Measurements from ENCODE around the gene STK11IP. TPM values are rescaled to one million over a fixed set of nuclear protein-coding genes. Genes with fewer than 3 reads are reported as not detected.

STK11IP gene
- total and polyA plus RNA-seq, 2 of the 13 experiments (the other 11 are each of a cell fraction or from before 2014, with no cell fraction given) = 12.8 to 24.0 TPM

DNA sequence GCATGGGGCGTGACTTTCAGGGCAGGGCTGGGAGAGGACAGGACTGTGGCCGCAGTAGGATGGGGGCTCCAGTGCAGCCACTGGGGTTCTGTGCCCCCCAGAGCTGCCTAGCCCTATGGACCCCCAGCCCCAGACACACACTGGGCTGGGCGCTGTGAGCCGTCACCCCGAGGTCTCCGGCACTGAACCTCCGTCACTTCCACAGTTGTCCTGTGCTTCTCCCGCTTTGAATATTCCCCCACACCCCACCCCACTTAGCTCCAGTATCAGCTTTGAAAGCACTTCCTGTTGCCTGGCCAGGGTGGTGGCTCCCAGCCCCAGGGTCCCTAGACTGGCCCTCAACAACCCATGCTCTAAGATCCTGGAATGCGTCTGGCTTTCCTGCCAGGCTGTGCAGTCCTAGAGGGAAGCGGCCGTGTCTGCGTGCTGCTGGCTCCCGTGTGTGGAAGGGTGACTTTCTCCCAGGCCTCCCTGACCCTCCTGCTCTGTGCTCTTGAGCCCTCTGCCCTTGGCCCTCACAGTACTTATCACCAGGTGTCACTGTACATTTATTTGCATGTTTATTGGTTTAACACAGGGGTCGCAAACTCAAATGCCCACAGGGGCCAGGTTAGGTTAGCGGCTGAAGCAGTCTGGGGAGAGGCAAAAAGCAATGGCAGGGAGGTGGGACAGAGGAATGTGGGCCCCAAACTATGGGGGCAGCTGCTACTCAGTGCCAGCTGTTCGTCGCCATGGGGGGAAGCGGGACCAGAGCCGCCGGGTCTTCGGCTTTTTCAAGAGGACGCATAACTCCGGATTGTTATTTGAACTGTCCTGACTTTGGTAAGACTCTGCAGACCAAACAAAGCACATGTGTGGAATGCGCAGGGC is 36.2 kb upstream of the STK11IP start (continued):
- TF ChIP-seq, protein P1, sequence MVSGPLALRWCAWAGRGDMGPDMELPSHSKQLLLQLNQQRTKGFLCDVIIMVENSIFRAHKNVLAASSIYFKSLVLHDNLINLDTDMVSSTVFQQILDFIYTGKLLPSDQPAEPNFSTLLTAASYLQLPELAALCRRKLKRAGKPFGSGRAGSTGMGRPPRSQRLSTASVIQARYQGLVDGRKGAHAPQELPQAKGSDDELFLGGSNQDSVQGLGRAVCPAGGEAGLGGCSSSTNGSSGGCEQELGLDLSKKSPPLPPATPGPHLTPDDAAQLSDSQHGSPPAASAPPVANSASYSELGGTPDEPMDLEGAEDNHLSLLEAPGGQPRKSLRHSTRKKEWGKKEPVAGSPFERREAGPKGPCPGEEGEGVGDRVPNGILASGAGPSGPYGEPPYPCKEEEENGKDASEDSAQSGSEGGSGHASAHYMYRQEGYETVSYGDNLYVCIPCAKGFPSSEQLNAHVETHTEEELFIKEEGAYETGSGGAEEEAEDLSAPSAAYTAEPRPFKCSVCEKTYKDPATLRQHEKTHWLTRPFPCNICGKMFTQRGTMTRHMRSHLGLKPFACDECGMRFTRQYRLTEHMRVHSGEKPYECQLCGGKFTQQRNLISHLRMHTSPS (CRISPR knock-in tag; IDR thresholded peaks at IDR 0.05; ENCODE audit: low read depth) = peak; percentile 55; the same call in 1 of the 2 replicates
- TF ChIP-seq ZNF232 (CRISPR knock-in tag; IDR thresholded peaks at IDR 0.05; ENCODE audit: borderline replicate concordance) = no peak
- TF ChIP-seq POLR2AphosphoS2 (IDR thresholded peaks at IDR 0.05; ENCODE audit: low read depth, low read length) = no peak
- TF ChIP-seq ZNF460 (CRISPR knock-in tag; IDR thresholded peaks at IDR 0.05; ENCODE audit: borderline replicate concordance) = no peak
- TF ChIP-seq TP53 (CRISPR knock-in tag; conservative IDR thresholded peaks at IDR 0.05) = no peak
- no peak for TF ChIP-seq ZFP90 (CRISPR knock-in tag; IDR thresholded peaks at IDR 0.05; ENCODE audit: borderline replicate concordance)
- no peak for TF ChIP-seq SATB2 (CRISPR knock-in tag; IDR thresholded peaks at IDR 0.05)
- TF ChIP-seq SIX1 (CRISPR knock-in tag; IDR thresholded peaks at IDR 0.05; ENCODE audit: borderline replicate concordance) = no peak
- TF ChIP-seq, protein P2, sequence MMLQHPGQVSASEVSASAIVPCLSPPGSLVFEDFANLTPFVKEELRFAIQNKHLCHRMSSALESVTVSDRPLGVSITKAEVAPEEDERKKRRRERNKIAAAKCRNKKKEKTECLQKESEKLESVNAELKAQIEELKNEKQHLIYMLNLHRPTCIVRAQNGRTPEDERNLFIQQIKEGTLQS (CRISPR knock-in tag; IDR thresholded peaks at IDR 0.05) = no peak
- TF ChIP-seq KLF9 (CRISPR knock-in tag; IDR thresholded peaks at IDR 0.05; ENCODE audit: low read depth) = no peak
- peak; percentile 4; the same call in 1 of the 2 replicates for TF ChIP-seq MEF2D (CRISPR knock-in tag; IDR thresholded peaks at IDR 0.05)
- no peak for TF ChIP-seq ZC3H4 (CRISPR knock-in tag; IDR thresholded peaks at IDR 0.05; ENCODE audit: borderline replicate concordance)
- TF ChIP-seq, protein P3, sequence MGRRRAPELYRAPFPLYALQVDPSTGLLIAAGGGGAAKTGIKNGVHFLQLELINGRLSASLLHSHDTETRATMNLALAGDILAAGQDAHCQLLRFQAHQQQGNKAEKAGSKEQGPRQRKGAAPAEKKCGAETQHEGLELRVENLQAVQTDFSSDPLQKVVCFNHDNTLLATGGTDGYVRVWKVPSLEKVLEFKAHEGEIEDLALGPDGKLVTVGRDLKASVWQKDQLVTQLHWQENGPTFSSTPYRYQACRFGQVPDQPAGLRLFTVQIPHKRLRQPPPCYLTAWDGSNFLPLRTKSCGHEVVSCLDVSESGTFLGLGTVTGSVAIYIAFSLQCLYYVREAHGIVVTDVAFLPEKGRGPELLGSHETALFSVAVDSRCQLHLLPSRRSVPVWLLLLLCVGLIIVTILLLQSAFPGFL (CRISPR knock-in tag; IDR thresholded peaks at IDR 0.05) = no peak
- TF ChIP-seq JUND (CRISPR knock-in tag; IDR thresholded peaks at IDR 0.05) = no peak
- no peak for TF ChIP-seq SIX4 (CRISPR knock-in tag; IDR thresholded peaks at IDR 0.05)
- peak; percentile 58; the same call in 1 of the 2 replicates for TF ChIP-seq TBX2 (CRISPR knock-in tag; IDR thresholded peaks at IDR 0.05; ENCODE audit: borderline replicate concordance)
- TF ChIP-seq JDP2 (CRISPR knock-in tag; IDR thresholded peaks at IDR 0.05; ENCODE audit: borderline replicate concordance) = no peak
- TF ChIP-seq, protein P4, sequence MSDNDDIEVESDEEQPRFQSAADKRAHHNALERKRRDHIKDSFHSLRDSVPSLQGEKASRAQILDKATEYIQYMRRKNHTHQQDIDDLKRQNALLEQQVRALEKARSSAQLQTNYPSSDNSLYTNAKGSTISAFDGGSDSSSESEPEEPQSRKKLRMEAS (IDR thresholded peaks at IDR 0.05) = no peak; the same call in 1 of the 2 replicates
- no peak for TF ChIP-seq BRCA1 (CRISPR knock-in tag; IDR thresholded peaks at IDR 0.05)
- TF ChIP-seq, protein P5, sequence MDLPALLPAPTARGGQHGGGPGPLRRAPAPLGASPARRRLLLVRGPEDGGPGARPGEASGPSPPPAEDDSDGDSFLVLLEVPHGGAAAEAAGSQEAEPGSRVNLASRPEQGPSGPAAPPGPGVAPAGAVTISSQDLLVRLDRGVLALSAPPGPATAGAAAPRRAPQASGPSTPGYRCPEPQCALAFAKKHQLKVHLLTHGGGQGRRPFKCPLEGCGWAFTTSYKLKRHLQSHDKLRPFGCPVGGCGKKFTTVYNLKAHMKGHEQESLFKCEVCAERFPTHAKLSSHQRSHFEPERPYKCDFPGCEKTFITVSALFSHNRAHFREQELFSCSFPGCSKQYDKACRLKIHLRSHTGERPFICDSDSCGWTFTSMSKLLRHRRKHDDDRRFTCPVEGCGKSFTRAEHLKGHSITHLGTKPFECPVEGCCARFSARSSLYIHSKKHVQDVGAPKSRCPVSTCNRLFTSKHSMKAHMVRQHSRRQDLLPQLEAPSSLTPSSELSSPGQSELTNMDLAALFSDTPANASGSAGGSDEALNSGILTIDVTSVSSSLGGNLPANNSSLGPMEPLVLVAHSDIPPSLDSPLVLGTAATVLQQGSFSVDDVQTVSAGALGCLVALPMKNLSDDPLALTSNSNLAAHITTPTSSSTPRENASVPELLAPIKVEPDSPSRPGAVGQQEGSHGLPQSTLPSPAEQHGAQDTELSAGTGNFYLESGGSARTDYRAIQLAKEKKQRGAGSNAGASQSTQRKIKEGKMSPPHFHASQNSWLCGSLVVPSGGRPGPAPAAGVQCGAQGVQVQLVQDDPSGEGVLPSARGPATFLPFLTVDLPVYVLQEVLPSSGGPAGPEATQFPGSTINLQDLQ (CRISPR knock-in tag; IDR thresholded peaks at IDR 0.05) = no peak
- no peak for TF ChIP-seq TOE1 (CRISPR knock-in tag; IDR thresholded peaks at IDR 0.05)
- peak; percentile 45; the same call in 1 of the 2 replicates for TF ChIP-seq ZSCAN29 (CRISPR knock-in tag; conservative IDR thresholded peaks at IDR 0.05)
- TF ChIP-seq PPARG (CRISPR knock-in tag; conservative IDR thresholded peaks at IDR 0.05) = no peak
- TF ChIP-seq ZMYM2 (CRISPR knock-in tag; IDR thresholded peaks at IDR 0.05) = no peak
- no peak for TF ChIP-seq DNMT3B (CRISPR knock-in tag; conservative IDR thresholded peaks at IDR 0.05)
- TF ChIP-seq SUZ12 (IDR thresholded peaks at IDR 0.05; ENCODE audit: low read depth, low read length) = no peak

Measured in HepG2 (cell line).